OCI-LY7 (cell line): Measurements from ENCODE around the gene TANC1. TPM values are rescaled to one million over a fixed set of nuclear protein-coding genes. Genes with fewer than 3 reads are reported as not detected.

Experiments used
- BruUV-seq: library from RNA; stranded (reverse); fragments of 400-500 nt; replicated peaks from 2 replicates; lab custom pipeline; 2021; lab: Mats Ljungman, UMichigan
- CTCF ChIA-PET: fragments of 300-600 bp; sonication (Branson Sonifier 250); formaldehyde crosslinking; loops from one replicate; lab custom pipeline; 2022; ENCODE audit warnings: antibody characterized with exemption; ENCODE audit not compliant: unreplicated experiment; lab: Charles Lee
- POLR2A ChIA-PET: fragments of 300-600 bp; sonication (Branson Sonifier 250); formaldehyde crosslinking; loops from one replicate; lab custom pipeline; 2022; ENCODE audit warnings: antibody characterized with exemption; lab: Charles Lee
- DNase-seq: peaks from one replicate; pipeline ENCODE4 v3.0.0-alpha.2; 2015; ENCODE audit warnings: low spot score
- H2AFZ ChIP-seq: fragments of 200-600 bp; sonication (generic), shearing (Covaris generic); 2 replicates; pipeline ENCODE4 v1.6.1; 2014; ENCODE audit warnings: mild to moderate bottlenecking, antibody characterized with exemption, low read length, moderate library complexity
- H3K27ac ChIP-seq: fragments of 200-600 bp; sonication (generic); 2 replicates; pipeline ENCODE4 v1.5.1; 2014; ENCODE audit warnings: mixed run types, low read depth, mild to moderate bottlenecking, moderate library complexity, low read length, inconsistent platforms; ENCODE audit not compliant: poor library complexity, severe bottlenecking
- H3K36me3 ChIP-seq: fragments of 200-600 bp; sonication (generic); 2 replicates; pipeline ENCODE4 v1.6.1; 2014; ENCODE audit warnings: mild to moderate bottlenecking, antibody characterized with exemption, low read length, moderate library complexity, mixed read lengths; ENCODE audit not compliant: insufficient read depth
- H3K4me1 ChIP-seq: fragments of 200-600 bp; sonication (generic); 2 replicates; pipeline ENCODE4 v1.5.1; 2014; ENCODE audit warnings: mild to moderate bottlenecking, low read length; ENCODE audit not compliant: insufficient read depth, poor library complexity, severe bottlenecking
- H3K4me2 ChIP-seq: fragments of 200-600 bp; sonication (generic); 2 replicates; pipeline ENCODE4 v1.6.1; 2014; ENCODE audit warnings: mild to moderate bottlenecking, low read length
- H3K4me3 ChIP-seq: fragments of 200-600 bp; sonication (generic); 2 replicates; pipeline ENCODE4 v1.5.1; 2014; ENCODE audit warnings: mild to moderate bottlenecking, low read depth, low read length; ENCODE audit not compliant: poor library complexity, severe bottlenecking
- H3K79me2 ChIP-seq: fragments of 200-600 bp; sonication (generic); 2 replicates; pipeline ENCODE4 v1.6.1; 2016; ENCODE audit warnings: low read depth, mild to moderate bottlenecking, low read length, moderate library complexity, mixed read lengths; ENCODE audit not compliant: insufficient read depth
- H3K9me2 ChIP-seq: fragments of 200-600 bp; sonication (generic); 2 replicates; pipeline ENCODE4 v1.6.1; 2016; ENCODE audit warnings: mild to moderate bottlenecking, low read length, mixed read lengths; ENCODE audit not compliant: insufficient read depth
- H3K9me3 ChIP-seq: fragments of 200-600 bp; sonication (generic); 2 replicates; pipeline ENCODE4 v1.6.1; 2014; ENCODE audit warnings: mild to moderate bottlenecking, mixed run types, low read length, mixed read lengths
- H4K20me1 ChIP-seq: fragments of 200-600 bp; sonication (generic); 2 replicates; pipeline ENCODE4 v1.6.1; 2014; ENCODE audit warnings: mild to moderate bottlenecking, antibody characterized with exemption, low read length, moderate library complexity, mixed read lengths; ENCODE audit not compliant: insufficient read depth
- EZH2phosphoT487 ChIP-seq: fragments of 200-600 bp; sonication (generic); IDR thresholded peaks from 2 replicates; pipeline ENCODE4 v1.6.1; 2018; ENCODE audit warnings: low read depth, borderline replicate concordance, mild to moderate bottlenecking, mixed run types, antibody characterized with exemption, low read length, moderate library complexity, mixed read lengths
- intact Hi-C: fragments of 100-400 bp; cut with micrococcal nuclease; formaldehyde crosslinking; loops from one replicate; pipeline ENCODE4 v1.10.0; 2022; ENCODE audit not compliant: unreplicated experiment
- total RNA-seq, 2 experiments: library from RNA; depleted of rRNA in 1 of 2; stranded (reverse); fragments of >200 nt in 1 of 2; shearing (Covaris generic) in 1 of 2; gene quantifications; 2 replicates each; pipeline ENCODE4 v1.2.3, GENCODE V29; 2014 to 2022
- TF ChIP-seq, protein P1 (sequence below): fragments of 200-600 bp; sonication (generic); conservative IDR thresholded peaks from 2 replicates; pipeline ENCODE4 v1.5.1; 2014; ENCODE audit warnings: mild to moderate bottlenecking, antibody characterized with exemption, low read length, moderate library complexity, mixed read lengths

The TANC1 gene
- total RNA-seq, 2 experiments from 2014 or later: 0.04 TPM; not detected in 1

DNA sequence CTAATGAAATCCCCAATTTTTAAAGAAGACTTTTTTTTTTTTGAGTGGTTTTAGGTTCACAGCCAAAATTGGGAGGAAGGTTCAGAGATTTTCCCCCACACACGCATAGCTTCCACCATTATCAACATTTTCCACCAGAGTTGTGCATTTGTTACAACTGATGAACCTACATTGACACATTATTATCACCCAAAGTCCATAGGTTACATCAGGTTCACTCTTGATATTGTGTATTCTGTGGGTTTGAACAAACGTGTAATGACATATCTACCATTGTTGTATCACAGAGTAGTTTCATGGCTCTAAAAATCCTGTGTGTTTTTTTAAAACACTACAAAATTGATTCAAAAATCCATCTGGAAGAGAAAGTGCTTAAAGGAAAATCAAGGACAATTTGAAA lies 101.8 kb downstream of the TANC1 start:
- H3K9me3 ChIP-seq: no peaks in the 10 kb centered on the region
- no peaks in the 10 kb centered on the region for H3K36me3 ChIP-seq
- no peaks in the 10 kb centered on the region for H3K9me2 ChIP-seq
- no TSS peak for BruUV-seq
- no peaks in the 10 kb centered on the region for H3K4me1 ChIP-seq
- no peak overlapping the region for H3K4me3 ChIP-seq
- H3K27ac ChIP-seq: no peak overlapping the region
- no peak overlapping the region for H2AFZ ChIP-seq
- no peak overlapping the region for H3K4me2 ChIP-seq
- H3K79me2 ChIP-seq: no peaks in the 10 kb centered on the region
- POLR2A ChIA-PET: interaction anchor here (0.6 to 0.7 kb wide), 3 partner anchors 18 to 278 kb away, joined by 3 to 5 read pairs (median 3); no protein-coding TSS in a partner anchor
- H4K20me1 ChIP-seq: no peaks in the 10 kb centered on the region
- TF ChIP-seq, protein P1, sequence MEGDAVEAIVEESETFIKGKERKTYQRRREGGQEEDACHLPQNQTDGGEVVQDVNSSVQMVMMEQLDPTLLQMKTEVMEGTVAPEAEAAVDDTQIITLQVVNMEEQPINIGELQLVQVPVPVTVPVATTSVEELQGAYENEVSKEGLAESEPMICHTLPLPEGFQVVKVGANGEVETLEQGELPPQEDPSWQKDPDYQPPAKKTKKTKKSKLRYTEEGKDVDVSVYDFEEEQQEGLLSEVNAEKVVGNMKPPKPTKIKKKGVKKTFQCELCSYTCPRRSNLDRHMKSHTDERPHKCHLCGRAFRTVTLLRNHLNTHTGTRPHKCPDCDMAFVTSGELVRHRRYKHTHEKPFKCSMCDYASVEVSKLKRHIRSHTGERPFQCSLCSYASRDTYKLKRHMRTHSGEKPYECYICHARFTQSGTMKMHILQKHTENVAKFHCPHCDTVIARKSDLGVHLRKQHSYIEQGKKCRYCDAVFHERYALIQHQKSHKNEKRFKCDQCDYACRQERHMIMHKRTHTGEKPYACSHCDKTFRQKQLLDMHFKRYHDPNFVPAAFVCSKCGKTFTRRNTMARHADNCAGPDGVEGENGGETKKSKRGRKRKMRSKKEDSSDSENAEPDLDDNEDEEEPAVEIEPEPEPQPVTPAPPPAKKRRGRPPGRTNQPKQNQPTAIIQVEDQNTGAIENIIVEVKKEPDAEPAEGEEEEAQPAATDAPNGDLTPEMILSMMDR: no peak
- no peak for TF ChIP-seq EZH2phosphoT487
- CTCF ChIA-PET: no interaction called here
- intact Hi-C loops: no loop called here
- no peak for DNase-seq

DNA sequence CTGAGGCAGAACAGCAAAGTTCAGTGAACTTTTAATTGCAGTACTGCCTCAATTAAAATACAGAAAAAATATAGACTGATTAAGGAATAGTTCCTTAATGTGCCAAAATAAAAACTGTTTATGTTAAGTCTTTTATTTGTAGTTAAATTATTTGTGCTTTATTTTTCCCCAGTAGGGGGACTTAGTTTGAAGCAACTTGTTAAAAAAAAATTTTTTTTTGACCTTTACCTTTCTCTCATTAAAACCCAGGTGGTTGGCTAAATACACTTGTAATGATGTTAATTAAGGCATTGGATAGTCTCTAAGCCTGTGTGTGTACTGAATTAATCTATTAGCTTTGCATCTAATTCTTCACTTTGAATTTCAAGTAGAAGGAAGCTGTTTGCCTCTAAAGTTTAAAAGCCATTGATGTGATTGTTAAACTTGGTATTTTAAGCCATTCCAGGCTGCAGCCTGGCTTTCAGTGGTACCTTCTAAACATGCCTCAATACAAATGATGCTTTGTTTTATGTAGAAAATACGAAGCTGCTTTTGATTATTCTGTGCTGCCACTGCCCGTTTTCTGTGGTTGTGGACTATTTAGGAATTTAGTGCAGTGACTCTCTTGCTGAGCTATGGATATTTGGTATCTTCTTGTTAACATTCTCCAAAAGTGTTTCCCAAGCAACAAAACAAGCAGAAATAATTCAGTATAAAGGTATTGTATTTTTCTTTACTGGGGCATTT lies 102.9 kb downstream of the TANC1 start:
- no peak overlapping the region for H3K4me2 ChIP-seq
- no peaks in the 10 kb centered on the region for H3K9me2 ChIP-seq
- ChIA-PET CTCF (no interaction called here), POLR2A (interaction anchor here (0.6 kb wide), 1 partner anchor 16 kb away, joined by 3 read pairs; no protein-coding TSS in a partner anchor)
- H3K4me1 ChIP-seq: no peaks in the 10 kb centered on the region
- BruUV-seq: no TSS peak
- H4K20me1 ChIP-seq: no peaks in the 10 kb centered on the region
- no peaks in the 10 kb centered on the region for H3K36me3 ChIP-seq
- no peak overlapping the region for H3K4me3 ChIP-seq
- TF ChIP-seq, protein P1: 0 out of 2 replicates have a peak, but pooled peaks have one; percentile 18
- TF ChIP-seq EZH2phosphoT487: no peak
- no peak overlapping the region for H3K27ac ChIP-seq
- no peaks in the 10 kb centered on the region for H3K79me2 ChIP-seq
- H3K9me3 ChIP-seq: no peaks in the 10 kb centered on the region
- intact Hi-C loops: no loop called here
- no peak for DNase-seq
- H2AFZ ChIP-seq: no peak overlapping the region

DNA sequence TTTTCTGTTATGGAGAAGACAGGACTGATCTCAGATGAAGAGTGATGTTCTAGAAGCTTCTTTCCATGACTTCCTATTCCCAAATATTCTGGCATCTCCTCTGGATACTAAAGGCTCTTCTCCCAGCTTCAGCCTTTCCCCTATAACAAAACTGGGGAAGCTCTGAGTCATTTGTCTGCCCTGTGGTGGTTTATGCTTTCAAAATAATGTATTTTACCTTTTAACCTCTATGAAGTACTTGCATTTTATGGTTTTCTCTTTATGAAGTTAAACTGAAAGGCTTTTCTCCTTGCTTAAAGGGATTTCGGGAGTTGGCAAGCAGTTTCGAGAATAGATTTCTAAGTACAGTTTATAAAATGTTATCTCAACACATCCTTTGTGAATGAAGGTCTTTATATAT lies 104.4 kb downstream of the TANC1 start:
- no peak overlapping the region for H2AFZ ChIP-seq
- no peak for TF ChIP-seq EZH2phosphoT487
- TF ChIP-seq, protein P1: no peak
- POLR2A ChIA-PET: interaction anchor here (1.1 kb wide), 1 partner anchor 577 kb away, joined by 3 read pairs; no protein-coding TSS in a partner anchor
- no peak for DNase-seq
- H3K79me2 ChIP-seq: no peaks in the 10 kb centered on the region
- H3K27ac ChIP-seq: no peak overlapping the region
- BruUV-seq: no TSS peak
- H3K9me3 ChIP-seq: no peaks in the 10 kb centered on the region
- no peaks in the 10 kb centered on the region for H4K20me1 ChIP-seq
- H3K36me3 ChIP-seq: no peaks in the 10 kb centered on the region
- H3K9me2 ChIP-seq: no peaks in the 10 kb centered on the region
- CTCF ChIA-PET: no interaction called here
- H3K4me3 ChIP-seq: no peak overlapping the region
- intact Hi-C loops: no loop called here
- no peak overlapping the region for H3K4me2 ChIP-seq
- H3K4me1 ChIP-seq: no peaks in the 10 kb centered on the region
